K562 (cell line): ENCODE results near the gene PPP1R14C. TPM values are rescaled to one million over a fixed set of nuclear protein-coding genes. Genes with fewer than 3 reads are reported as not detected.
A peak's percentile ranks its signal among the peaks of the same experiment; 100 is the strongest.

Source experiments
- ATAC-seq: fragments of 200-7000 bp; cut with Tn5 transposase; 3 replicates; pipeline ENCODE4 v1.9.1; 2020; ENCODE audit warnings: moderate library complexity
- BruUV-seq: library from RNA; stranded (reverse); fragments of 400-500 nt; replicated peaks from 2 replicates; lab custom pipeline; 2021; lab: Mats Ljungman, UMichigan
- CTCF ChIA-PET: fragments of 300-600 bp; formaldehyde crosslinking; extraction: SDS; loops from one replicate; lab custom pipeline; 2021; ENCODE audit warnings: low intra/inter-chr PET ratio; lab: Yijun Ruan, JAX
- POLR2A ChIA-PET: fragments of 300-600, 350-650 bp; sonication (Branson Sonifier 250); formaldehyde crosslinking; extraction: SDS; loops from one replicate; lab custom pipeline; 2021; ENCODE audit warnings: antibody characterized with exemption, inconsistent platforms; lab: Yijun Ruan, JAX
- DNase-seq, 4 experiments: peaks; one replicate each; pipeline versions ENCODE4 v3.0.0 to v3.0.0-alpha.2; 2011 to 2018; ENCODE audit warnings: low spot score in 3 of 4, mixed read lengths in 3 of 4; ENCODE audit errors: extremely low read depth in 1 of 4
- FAIRE-seq: peaks from 2 replicates; lab custom pipeline; 2011; peaks lifted over from hg19 to GRCh38; lab: Jason Lieb, UNC
- H2AFZ ChIP-seq: 2 replicates; pipeline ENCODE4 v1.6.0; 2011; ENCODE audit warnings: low read depth, low read length, control low read depth, inconsistent platforms
- H3K27ac ChIP-seq: fragments of 200-600 bp; 3 replicates; pipeline ENCODE4 v1.8.0; 2011; ENCODE audit warnings: low read depth, mild to moderate bottlenecking, control low read depth, inconsistent platforms, low read length, moderate library complexity, mixed read lengths; ENCODE audit errors: extremely low read depth
- H3K27me3 ChIP-seq, 2 experiments: fragments of 300-600 bp in 1 of 2; 2 replicates in 1 of 2; 3 replicates in 1 of 2; pipeline versions ENCODE4 v1.6.0 to v1.8.0; 2011; ENCODE audit warnings: inconsistent platforms in 2 of 2, low read length in 2 of 2, mild to moderate bottlenecking in 1 of 2, mixed read lengths in 1 of 2, moderate library complexity in 1 of 2; ENCODE audit not compliant: control insufficient read depth in 2 of 2, insufficient read depth in 2 of 2
- H3K36me3 ChIP-seq: fragments of 300-600 bp; 3 replicates; pipeline ENCODE4 v1.8.0; 2011; ENCODE audit warnings: mild to moderate bottlenecking, low read length, inconsistent platforms; ENCODE audit not compliant: control insufficient read depth, insufficient read depth
- H3K4me1 ChIP-seq, 2 experiments: fragments of 200-600 bp in 1 of 2; replicated peaks in 1 of 2; 2 replicates in 1 of 2; 3 replicates in 1 of 2; pipeline versions ENCODE4 v1.5.1 to v1.8.0; 2011; ENCODE audit warnings: inconsistent platforms in 2 of 2, low read length in 2 of 2, mild to moderate bottlenecking in 1 of 2, mixed read lengths in 1 of 2, moderate library complexity in 1 of 2; ENCODE audit not compliant: control insufficient read depth in 2 of 2, insufficient read depth in 2 of 2
- H3K4me2 ChIP-seq: 2 replicates; pipeline ENCODE4 v1.6.1; 2011; ENCODE audit warnings: low read length, control low read depth, inconsistent platforms, mixed read lengths; ENCODE audit not compliant: insufficient read depth
- H3K4me3 ChIP-seq: fragments of 200-600 bp; sonication (generic), shearing (Covaris generic); 2 replicates; pipeline ENCODE4 v1.5.1; 2016; ENCODE audit warnings: control low read depth, inconsistent platforms
- H3K79me2 ChIP-seq: fragments of 200-600 bp; 3 replicates; pipeline ENCODE4 v1.8.0; 2011; ENCODE audit warnings: low read length, inconsistent platforms; ENCODE audit not compliant: control insufficient read depth, insufficient read depth
- H3K9ac ChIP-seq, 2 experiments: 2 replicates each; pipeline versions ENCODE4 v1.6.0 to v1.6.1; 2011; ENCODE audit warnings: low read depth in 2 of 2, low read length in 2 of 2, control low read depth in 1 of 2, inconsistent platforms in 1 of 2, mild to moderate bottlenecking in 1 of 2, mixed read lengths in 1 of 2; ENCODE audit not compliant: insufficient read depth in 1 of 2
- H3K9me1 ChIP-seq: one replicate; pipeline ENCODE4 v1.6.0; 2011; ENCODE audit warnings: inconsistent platforms, mild to moderate bottlenecking, low read length, moderate library complexity; ENCODE audit not compliant: control insufficient read depth, insufficient read depth
- H3K9me3 ChIP-seq: replicated peaks from 2 replicates; pipeline ENCODE4 v1.5.1; 2011; ENCODE audit warnings: low read depth, low read length, inconsistent platforms; ENCODE audit not compliant: control insufficient read depth, insufficient read depth
- H4K20me1 ChIP-seq: replicated peaks from 2 replicates; pipeline ENCODE4 v1.6.1; 2011; ENCODE audit warnings: low read length, inconsistent platforms, mixed read lengths; ENCODE audit not compliant: control insufficient read depth, insufficient read depth
- CAMTA2 ChIP-seq: fragments of 250-450 bp; sonication (Bioruptor Pico); conservative IDR thresholded peaks from 2 replicates; pipeline ENCODE4 v1.5.1; 2022
- DNMT1 ChIP-seq: fragments of 450-650 bp; IDR thresholded peaks from 2 replicates; pipeline ENCODE4 v1.6.1; 2016; ENCODE audit warnings: antibody characterized with exemption, mild to moderate bottlenecking
- E2F8 ChIP-seq: fragments of 450-650 bp; IDR thresholded peaks from 2 replicates; pipeline ENCODE4 v1.7.1; 2018; ENCODE audit warnings: mild to moderate bottlenecking, low read depth; ENCODE audit not compliant: partially characterized antibody
- KDM2B ChIP-seq: fragments of 250-450 bp; sonication (Bioruptor Pico); IDR thresholded peaks from 2 replicates; pipeline ENCODE4 v1.8.0; 2021; ENCODE audit warnings: mild to moderate bottlenecking, moderate library complexity
- MTA3 ChIP-seq: fragments of 450-650 bp; formaldehyde crosslinking; IDR thresholded peaks from 2 replicates; pipeline ENCODE4 v1.6.1; 2017; ENCODE audit warnings: mild to moderate bottlenecking, borderline replicate concordance
- SMAD2 ChIP-seq: fragments of 150-350 bp; IDR thresholded peaks from 2 replicates; pipeline ENCODE4 v1.6.1; 2014; ENCODE audit warnings: low read depth, mild to moderate bottlenecking, low read length
- WGBS: fragments of 100-300 bp; shearing (Covaris generic); methylation state at CpG from one replicate; pipeline ENCODE4 v1.1.6; 2016; ENCODE audit warnings: low coverage, mixed read lengths; ENCODE audit not compliant: insufficient coverage; ENCODE audit errors: missing lambda C conversion rate; 5-methylcytosine and 5-hydroxymethylcytosine counted together
- in situ Hi-C: fragments of 300-500 bp; cut with MboI; formaldehyde crosslinking; loops from 4 replicates; pipeline ENCODE4 v1.15.0; 2018; ENCODE audit warnings: inconsistent platforms, mixed read lengths
- intact Hi-C: fragments of 100-400 bp; cut with micrococcal nuclease; formaldehyde crosslinking; loops from 2 replicates; pipeline ENCODE4 v1.14.2; 2022
- polyA plus RNA-seq, 8 experiments: library from polyadenylated mRNA; depleted of rRNA in 4 of 8; stranded (reverse) in 5 of 8; unstranded in 3 of 8; fragments of >200 nt; fragmentation: Nextera tagmentation in 2 of 8; fragmentation: Illumina TruSeq in 1 of 8; extraction: Ambion mirVana in 2 of 8; extraction: Trizol in 1 of 8; gene quantifications; 2 replicates each; pipeline versions ENCODE4 v1.2.1 to v1.2.3, GENCODE V29; 2011 to 2014; ENCODE audit warnings: inconsistent platforms in 1 of 8, missing spikeins in 1 of 8
- total RNA-seq, 7 experiments: library from RNA; depleted of rRNA in 6 of 7; stranded (reverse); fragments of >200 nt in 6 of 7; fragmentation: Illumina TruSeq in 2 of 7; extraction: Trizol in 2 of 7; gene quantifications; 2 replicates each; pipeline versions ENCODE4 v1.2.1 to v1.2.3, GENCODE V29; 2011 to 2021; ENCODE audit warnings: low replicate concordance in 1 of 7

Gene PPP1R14C
- total and polyA plus RNA-seq, 9 of the 15 experiments (the other 6 are each of a cell fraction or from before 2014, with no cell fraction given), result 4.5 to 16.6 (median 11.9) TPM

GRCh38 chr6:150196942-150197745 lies 54.3 kb downstream of the PPP1R14C start (continued):
- TF ChIP-seq E2F8 (no peak), KDM2B (CRISPR knock-in tag) (no peak), DNMT1 (no peak)

GRCh38 chr6:150198532-150198931 lies 55.7 kb downstream of the PPP1R14C start:
- no TSS peak for BruUV-seq
- ChIA-PET POLR2A (no interaction called here), CTCF (interaction anchor here (0.6 to 0.7 kb wide), 2 partner anchors 9 to 133 kb away, joined by 3 read pairs; no protein-coding TSS in a partner anchor)
- WGBS, result 66% methylated on average over 7 of the region's 7 CpGs
- no peak overlapping the region for H3K27ac ChIP-seq
- no peak overlapping the region for H2AFZ ChIP-seq
- DNase-seq, result no peak
- FAIRE-seq, result no peak
- peak overlapping the region in 1 of 2 experiments; percentile 64; a peak in 1 of 4 replicates for H3K9ac ChIP-seq
- no peaks in the 10 kb centered on the region for H3K9me1 ChIP-seq
- peaks cover 13 to 16% of the 10 kb centered on the region in 2 experiments; a peak in 4 of 5 replicates for H3K4me1 ChIP-seq
- no peaks in the 10 kb centered on the region for H3K27me3 ChIP-seq
- H4K20me1 ChIP-seq, result peaks cover 4% of the 10 kb centered on the region; the same call in 1 of the 2 replicates
- ATAC-seq, result no peak
- no peak overlapping the region for H3K4me2 ChIP-seq
- in situ Hi-C loops (no loop called here), intact Hi-C loops (no loop called here)
- H3K4me3 ChIP-seq, result no peak overlapping the region
- no peaks in the 10 kb centered on the region for H3K36me3 ChIP-seq
- no peaks in the 10 kb centered on the region for H3K79me2 ChIP-seq
- no peaks in the 10 kb centered on the region for H3K9me3 ChIP-seq
- no peak for TF ChIP-seq CAMTA2
- TF ChIP-seq MTA3, result no peak
- no peak for TF ChIP-seq SMAD2
